K562 (cell line): Measurements from ENCODE around the gene ASAH2. TPM values are rescaled to one million over a fixed set of nuclear protein-coding genes. Genes with fewer than 3 reads are reported as not detected.

Source experiments
- ATAC-seq: fragments of 200-7000 bp; cut with Tn5 transposase; 3 replicates; pipeline ENCODE4 v1.9.1; 2020; ENCODE audit warnings: moderate library complexity
- BruUV-seq: library from RNA; stranded (reverse); fragments of 400-500 nt; replicated peaks from 2 replicates; lab custom pipeline; 2021; lab: Mats Ljungman, UMichigan
- CTCF ChIA-PET: fragments of 300-600 bp; formaldehyde crosslinking; extraction: SDS; loops from one replicate; lab custom pipeline; 2021; ENCODE audit warnings: low intra/inter-chr PET ratio; lab: Yijun Ruan, JAX
- POLR2A ChIA-PET: fragments of 300-600, 350-650 bp; sonication (Branson Sonifier 250); formaldehyde crosslinking; extraction: SDS; loops from one replicate; lab custom pipeline; 2021; ENCODE audit warnings: antibody characterized with exemption, inconsistent platforms; lab: Yijun Ruan, JAX
- DNase-seq, 4 experiments: peaks; one replicate each; pipeline versions ENCODE4 v3.0.0 to v3.0.0-alpha.2; 2011 to 2018; ENCODE audit warnings: low spot score in 3 of 4, mixed read lengths in 3 of 4; ENCODE audit errors: extremely low read depth in 1 of 4
- FAIRE-seq: peaks from 2 replicates; lab custom pipeline; 2011; peaks lifted over from hg19 to GRCh38; lab: Jason Lieb, UNC
- H2AFZ ChIP-seq: 2 replicates; pipeline ENCODE4 v1.6.0; 2011; ENCODE audit warnings: low read depth, low read length, control low read depth, inconsistent platforms
- H3K27ac ChIP-seq: fragments of 200-600 bp; 3 replicates; pipeline ENCODE4 v1.8.0; 2011; ENCODE audit warnings: low read depth, mild to moderate bottlenecking, control low read depth, inconsistent platforms, low read length, moderate library complexity, mixed read lengths; ENCODE audit errors: extremely low read depth
- H3K27me3 ChIP-seq, 2 experiments: fragments of 300-600 bp in 1 of 2; 2 replicates in 1 of 2; 3 replicates in 1 of 2; pipeline versions ENCODE4 v1.6.0 to v1.8.0; 2011; ENCODE audit warnings: inconsistent platforms in 2 of 2, low read length in 2 of 2, mild to moderate bottlenecking in 1 of 2, mixed read lengths in 1 of 2, moderate library complexity in 1 of 2; ENCODE audit not compliant: control insufficient read depth in 2 of 2, insufficient read depth in 2 of 2
- H3K36me3 ChIP-seq: fragments of 300-600 bp; 3 replicates; pipeline ENCODE4 v1.8.0; 2011; ENCODE audit warnings: mild to moderate bottlenecking, low read length, inconsistent platforms; ENCODE audit not compliant: control insufficient read depth, insufficient read depth
- H3K4me1 ChIP-seq, 2 experiments: fragments of 200-600 bp in 1 of 2; replicated peaks in 1 of 2; 2 replicates in 1 of 2; 3 replicates in 1 of 2; pipeline versions ENCODE4 v1.5.1 to v1.8.0; 2011; ENCODE audit warnings: inconsistent platforms in 2 of 2, low read length in 2 of 2, mild to moderate bottlenecking in 1 of 2, mixed read lengths in 1 of 2, moderate library complexity in 1 of 2; ENCODE audit not compliant: control insufficient read depth in 2 of 2, insufficient read depth in 2 of 2
- H3K4me2 ChIP-seq: 2 replicates; pipeline ENCODE4 v1.6.1; 2011; ENCODE audit warnings: low read length, control low read depth, inconsistent platforms, mixed read lengths; ENCODE audit not compliant: insufficient read depth
- H3K4me3 ChIP-seq: fragments of 200-600 bp; sonication (generic), shearing (Covaris generic); 2 replicates; pipeline ENCODE4 v1.5.1; 2016; ENCODE audit warnings: control low read depth, inconsistent platforms
- H3K79me2 ChIP-seq: fragments of 200-600 bp; 3 replicates; pipeline ENCODE4 v1.8.0; 2011; ENCODE audit warnings: low read length, inconsistent platforms; ENCODE audit not compliant: control insufficient read depth, insufficient read depth
- H3K9ac ChIP-seq, 2 experiments: 2 replicates each; pipeline versions ENCODE4 v1.6.0 to v1.6.1; 2011; ENCODE audit warnings: low read depth in 2 of 2, low read length in 2 of 2, control low read depth in 1 of 2, inconsistent platforms in 1 of 2, mild to moderate bottlenecking in 1 of 2, mixed read lengths in 1 of 2; ENCODE audit not compliant: insufficient read depth in 1 of 2
- H3K9me1 ChIP-seq: one replicate; pipeline ENCODE4 v1.6.0; 2011; ENCODE audit warnings: inconsistent platforms, mild to moderate bottlenecking, low read length, moderate library complexity; ENCODE audit not compliant: control insufficient read depth, insufficient read depth
- H3K9me3 ChIP-seq: replicated peaks from 2 replicates; pipeline ENCODE4 v1.5.1; 2011; ENCODE audit warnings: low read depth, low read length, inconsistent platforms; ENCODE audit not compliant: control insufficient read depth, insufficient read depth
- H4K20me1 ChIP-seq: replicated peaks from 2 replicates; pipeline ENCODE4 v1.6.1; 2011; ENCODE audit warnings: low read length, inconsistent platforms, mixed read lengths; ENCODE audit not compliant: control insufficient read depth, insufficient read depth
- BRCA1 ChIP-seq, 2 experiments: fragments of 450-650 bp in 1 of 2; sonication (generic) in 1 of 2; formaldehyde crosslinking in 1 of 2; IDR thresholded peaks; 2 replicates each; pipeline versions ENCODE4 v1.5.0 to v1.6.1; 2017 to 2020; ENCODE audit warnings: mild to moderate bottlenecking in 1 of 2, missing genetic modification reagents in 1 of 2
- CTCFL ChIP-seq: IDR thresholded peaks from 2 replicates; pipeline ENCODE4 v1.6.1; 2011; ENCODE audit warnings: borderline replicate concordance, low read depth, mild to moderate bottlenecking, moderate library complexity, low read length; ENCODE audit not compliant: insufficient read depth, poor library complexity, severe bottlenecking
- DEAF1 ChIP-seq: fragments of 450-650 bp; formaldehyde crosslinking; IDR thresholded peaks from 2 replicates; pipeline ENCODE4 v1.4.0; 2020; ENCODE audit warnings: mild to moderate bottlenecking, moderate library complexity
- E2F1 ChIP-seq: sonication (generic); formaldehyde crosslinking; IDR thresholded peaks from 2 replicates; pipeline ENCODE4 v1.8.1; 2023; ENCODE audit warnings: mild to moderate bottlenecking, missing genetic modification reagents, moderate library complexity
- EHMT2 ChIP-seq: fragments of 450-650 bp; IDR thresholded peaks from 2 replicates; pipeline ENCODE4 v1.6.1; 2018; ENCODE audit warnings: antibody characterized with exemption
- MYC ChIP-seq, 2 experiments: fragments of 250-450 bp in 1 of 2; sonication (Bioruptor Pico) in 1 of 2; IDR thresholded peaks; 2 replicates each; pipeline versions ENCODE4 v1.5.1 to v1.6.1; 2012 to 2021; ENCODE audit warnings: low read depth in 2 of 2, borderline replicate concordance in 1 of 2, improper control_type of control experiment in 1 of 2, low read length in 1 of 2, mild to moderate bottlenecking in 1 of 2, moderate library complexity in 1 of 2
- PKNOX1 ChIP-seq: fragments of 450-650 bp; IDR thresholded peaks from 2 replicates; pipeline ENCODE4 v1.6.1; 2016
- ZNF592 ChIP-seq: fragments of 450-650 bp; IDR thresholded peaks from 2 replicates; pipeline ENCODE4 v1.6.1; 2017; ENCODE audit warnings: antibody characterized with exemption, mild to moderate bottlenecking
- WGBS: fragments of 100-300 bp; shearing (Covaris generic); methylation state at CpG from one replicate; pipeline ENCODE4 v1.1.6; 2016; ENCODE audit warnings: low coverage, mixed read lengths; ENCODE audit not compliant: insufficient coverage; ENCODE audit errors: missing lambda C conversion rate; 5-methylcytosine and 5-hydroxymethylcytosine counted together
- in situ Hi-C: fragments of 300-500 bp; cut with MboI; formaldehyde crosslinking; loops from 4 replicates; pipeline ENCODE4 v1.15.0; 2018; ENCODE audit warnings: inconsistent platforms, mixed read lengths
- intact Hi-C: fragments of 100-400 bp; cut with micrococcal nuclease; formaldehyde crosslinking; loops from 2 replicates; pipeline ENCODE4 v1.14.2; 2022
- polyA plus RNA-seq, 8 experiments: library from polyadenylated mRNA; depleted of rRNA in 4 of 8; stranded (reverse) in 5 of 8; unstranded in 3 of 8; fragments of >200 nt; fragmentation: Nextera tagmentation in 2 of 8; fragmentation: Illumina TruSeq in 1 of 8; extraction: Ambion mirVana in 2 of 8; extraction: Trizol in 1 of 8; gene quantifications; 2 replicates each; pipeline versions ENCODE4 v1.2.1 to v1.2.3, GENCODE V29; 2011 to 2014; ENCODE audit warnings: inconsistent platforms in 1 of 8, missing spikeins in 1 of 8
- total RNA-seq, 7 experiments: library from RNA; depleted of rRNA in 6 of 7; stranded (reverse); fragments of >200 nt in 6 of 7; fragmentation: Illumina TruSeq in 2 of 7; extraction: Trizol in 2 of 7; gene quantifications; 2 replicates each; pipeline versions ENCODE4 v1.2.1 to v1.2.3, GENCODE V29; 2011 to 2021; ENCODE audit warnings: low replicate concordance in 1 of 7

The ASAH2 gene
- total and polyA plus RNA-seq, 9 of the 15 experiments (the other 6 are each of a cell fraction or from before 2014, with no cell fraction given), result 2.5 to 12.0 (median 8.5) TPM

- Histone ChIP-seq H3K27me3 (no peaks in the 10 kb centered on the region), H3K4me1 (peaks cover 13 to 22% of the 10 kb centered on the region in 2 experiments; a peak in 4 of 5 replicates), H3K27ac (no peak overlapping the region), H3K79me2 (no peaks in the 10 kb centered on the region), H3K9me1 (no peaks in the 10 kb centered on the region), H4K20me1 (no peaks in the 10 kb centered on the region), H3K4me2 (no peak overlapping the region), H3K9me3 (no peaks in the 10 kb centered on the region), H3K9ac (no peak overlapping the region), H3K36me3 (no peaks in the 10 kb centered on the region), H3K4me3 (no peak overlapping the region), H2AFZ (peak overlapping the region; percentile 74)
- intact Hi-C loops, result loop anchor here (1.0 to 5.0 kb wide), 3 partner anchors 33 to 681 kb away; no protein-coding TSS in a partner anchor
- in situ Hi-C loops, result no loop called here
- BruUV-seq, result no TSS peak
- ChIA-PET CTCF (no interaction called here), POLR2A (interaction anchor here (0.5 to 1.8 kb wide), 11 partner anchors 9 to 297 kb away, joined by 3 to 6 read pairs (median 3); no protein-coding TSS in a partner anchor)
- 4% methylated on average over 3 of the region's 3 CpGs for WGBS
- DNase-seq, result peak; percentile 50 to 88 (median 72)
- ATAC-seq, result peak; percentile 91
- peak; percentile 93 for FAIRE-seq
- peak; percentile 83 for TF ChIP-seq PKNOX1
- no peak for TF ChIP-seq BRCA1 (IDR thresholded peaks at IDR 0.05)
- no peak for TF ChIP-seq BRCA1 (CRISPR knock-in tag; IDR thresholded peaks at IDR 0.05)
- TF ChIP-seq CTCFL, result peak; percentile 82
- 0 out of 2 replicates have a peak, but pooled peaks have one; percentile 20 for TF ChIP-seq E2F1 (CRISPR knock-in tag)
- TF ChIP-seq DEAF1 (CRISPR knock-in tag), result peak; percentile 53; the same call in 1 of the 2 replicates
- 0 out of 2 replicates have a peak, but pooled peaks have one; percentile 40 for TF ChIP-seq ZNF592
- peak; percentile 67 for TF ChIP-seq EHMT2
- peak; percentile 57; the same call in 1 of the 2 replicates for TF ChIP-seq MYC (IDR thresholded peaks at IDR 0.05; ENCODE audit: low read depth, low read length)
- TF ChIP-seq MYC (CRISPR knock-in tag; IDR thresholded peaks at IDR 0.05; ENCODE audit: borderline replicate concordance, low read depth), result no peak
These were observed 24.4 kb upstream of the ASAH2 start for GRCh38 chr10:50275650-50276235.
